HG03025 (cell line): Measurements from ENCODE around the gene TARDBP.
"Not testable (repeated sequence)": the region's sequence is repeated elsewhere in the genome, so short reads cannot be mapped to it uniquely, and the experiment has no call there.

Experiments
- ATAC-seq: cut with Tn5 transposase; IDR thresholded peaks from one replicate; pipeline ENCODE4 v1.9.1; 2021; ENCODE audit warnings: mild to moderate bottlenecking, moderate library complexity; ENCODE audit not compliant: unreplicated experiment, low FRiP score

TARDBP gene

GRCh38 chr1:10990828-10991227, 21.6 kb upstream of the TARDBP start:
- no peak for ATAC-seq

- not testable (repeated sequence) for ATAC-seq
Observed at GRCh38 chr1:10992004-10992403, 20.4 kb upstream of the TARDBP start.

GRCh38 chr1:10992864-10993263, 19.6 kb upstream of the TARDBP start:
- ATAC-seq = no peak

GRCh38 chr1:10996100-10996499, 16.4 kb upstream of the TARDBP start:
- no peak for ATAC-seq

- no peak for ATAC-seq
Observed at GRCh38 chr1:11000526-11000925, 11.9 kb upstream of the TARDBP start.

- no peak for ATAC-seq
Observed at GRCh38 chr1:11013160-11013531, 692 bp downstream of the TARDBP start.

- not testable (repeated sequence) for ATAC-seq
Observed at GRCh38 chr1:11019358-11019757, 6.9 kb downstream of the TARDBP start.

GRCh38 chr1:11019971-11020370, 7.5 kb downstream of the TARDBP start:
- no peak for ATAC-seq

- ATAC-seq = no peak
Observed at GRCh38 chr1:11023201-11023600, 10.7 kb downstream of the TARDBP start.

GRCh38 chr1:11024154-11024873, 11.9 kb downstream of the TARDBP start:
- no peak for ATAC-seq

GRCh38 chr1:11024874-11025203, 12.4 kb downstream of the TARDBP start:
- no peak for ATAC-seq

GRCh38 chr1:11025618-11026017, 13.2 kb downstream of the TARDBP start:
- no peak for ATAC-seq

GRCh38 chr1:11026052-11026451, 13.6 kb downstream of the TARDBP start:
- no peak for ATAC-seq

GRCh38 chr1:11026903-11027302, 14.4 kb downstream of the TARDBP start:
- no peak for ATAC-seq

- ATAC-seq = no peak
Observed at GRCh38 chr1:11027316-11027715, 14.9 kb downstream of the TARDBP start.

- ATAC-seq = no peak
Observed at GRCh38 chr1:11028018-11028417, 15.6 kb downstream of the TARDBP start.

- no peak for ATAC-seq
Observed at GRCh38 chr1:11030865-11031264, 18.4 kb downstream of the TARDBP start.

- no peak for ATAC-seq
Observed at GRCh38 chr1:11031624-11032262, 19.3 kb downstream of the TARDBP start.

GRCh38 chr1:11037019-11037739, 24.7 kb downstream of the TARDBP start:
- ATAC-seq = not testable (repeated sequence)

- ATAC-seq = no peak
Observed at GRCh38 chr1:11037740-11038182, 25.3 kb downstream of the TARDBP start.

- no peak for ATAC-seq
Observed at GRCh38 chr1:11039351-11040104, 27.1 kb downstream of the TARDBP start.
